ENCODE results near the gene RNF224.

DNA sequence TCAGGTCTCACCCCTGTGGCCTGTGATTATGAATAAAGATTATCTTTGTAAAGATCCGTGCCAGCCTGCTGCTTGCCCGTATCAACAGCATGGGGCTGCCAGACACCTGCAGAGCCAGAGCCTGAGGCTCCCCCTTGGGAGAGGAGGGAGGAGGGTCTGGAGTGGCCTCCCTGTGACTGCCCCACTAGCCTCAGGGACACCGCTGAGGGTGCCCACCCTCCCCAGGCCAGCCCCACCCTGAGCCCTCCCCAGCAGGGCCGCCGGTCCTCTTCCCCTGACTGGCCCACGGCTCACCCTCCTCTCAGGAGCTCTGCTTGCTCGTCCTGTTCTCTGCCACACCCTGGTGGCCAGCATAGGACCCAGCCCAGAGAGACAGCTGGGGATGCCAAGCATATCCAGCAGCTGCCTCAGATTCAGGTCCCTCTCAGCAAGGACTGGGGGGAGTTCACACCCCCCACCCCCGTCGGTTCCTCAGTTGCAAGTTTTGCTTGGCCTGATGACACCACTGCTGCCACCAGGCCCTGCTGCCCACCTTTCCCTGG, 36.9 kb upstream of the RNF224 start:
- TF ChIP-seq POLR2A (IDR thresholded peaks at IDR 0.05; ENCODE audit: low read depth, low read length), result no peak
- TF ChIP-seq POU2F2 (IDR thresholded peaks at IDR 0.05; ENCODE audit: low read depth, low read length), result no peak
- no peak for TF ChIP-seq POLR2AphosphoS5 (IDR thresholded peaks at IDR 0.05; ENCODE audit: low read depth, low read length)
- no peak for TF ChIP-seq TAF1 (IDR thresholded peaks at IDR 0.05; ENCODE audit: low read depth, low read length)
- no peak for TF ChIP-seq SPI1 (IDR thresholded peaks at IDR 0.05; ENCODE audit: low read depth, low read length)
- TF ChIP-seq PAX5 (IDR thresholded peaks at IDR 0.05; ENCODE audit: insufficient read depth, low read length, severe bottlenecking), result no peak
